Muscle of leg (tissue), 11 donors: ENCODE measurements around the gene SHROOM2. TPM values are rescaled to one million over a fixed set of nuclear protein-coding genes. Genes with fewer than 3 reads are reported as not detected.

Experiments
- DNase-seq: peaks from one replicate; pipeline ENCODE4 v3.0.0; 2013
- H3K27ac ChIP-seq: one replicate; pipeline ENCODE4 v1.5.1; 2013; ENCODE audit warnings: mild to moderate bottlenecking, low read length, control low read depth
- H3K27me3 ChIP-seq: one replicate; pipeline ENCODE4 v1.6.1; 2013; ENCODE audit warnings: low read length; ENCODE audit not compliant: control insufficient read depth, insufficient read depth
- H3K36me3 ChIP-seq: one replicate; pipeline ENCODE4 v1.6.1; 2013; ENCODE audit warnings: low read length; ENCODE audit not compliant: control insufficient read depth, insufficient read depth
- H3K4me1 ChIP-seq: one replicate; pipeline ENCODE4 v1.6.1; 2013; ENCODE audit warnings: low read length; ENCODE audit not compliant: control insufficient read depth, insufficient read depth
- H3K4me3 ChIP-seq: one replicate; pipeline ENCODE4 v1.5.1; 2013; ENCODE audit warnings: low read length, control low read depth
- H3K9me3 ChIP-seq: replicated peaks from 2 replicates; pipeline ENCODE4 v1.6.1; 2013; ENCODE audit warnings: low read depth, low read length; ENCODE audit not compliant: control insufficient read depth
- WGBS: methylation state at CpG from one replicate; pipeline ENCODE4 v1.1.5; 2013; ENCODE audit warnings: missing lambda C conversion rate; ENCODE audit not compliant: insufficient coverage; 5-methylcytosine and 5-hydroxymethylcytosine counted together
- polyA plus RNA-seq, 8 donors: library from polyadenylated mRNA; unstranded; fragments of 120-200 nt; gene quantifications; one replicate each; pipeline versions ENCODE4 v1.2.1 to v1.2.3, GENCODE V29; 2013; ENCODE audit warnings: inconsistent platforms in 1 of 8, low replicate concordance in 1 of 8; ENCODE audit not compliant: insufficient read length in 8 of 8, insufficient read depth in 1 of 8
- total RNA-seq: library from RNA; stranded (reverse); fragments of 120-200 nt; gene quantifications from one replicate; pipeline ENCODE4 v1.2.4, GENCODE V29; 2013

Gene SHROOM2
- total and polyA plus RNA-seq, 9 donors: 0.84 to 3.7 (median 1.7) TPM

GRCh38 chrX:9888953-9889470, 102.8 kb downstream of the SHROOM2 start:
- no peak for DNase-seq
- H3K4me3 ChIP-seq: no peak overlapping the region
- peaks cover 23% of the 10 kb centered on the region for H3K27me3 ChIP-seq
- no CpG with 5 or more reads among the region's 6 CpGs for WGBS
- no peaks in the 10 kb centered on the region for H3K9me3 ChIP-seq
- no peak overlapping the region for H3K27ac ChIP-seq
- H3K36me3 ChIP-seq: no peaks in the 10 kb centered on the region
- H3K4me1 ChIP-seq: peaks cover 2% of the 10 kb centered on the region

GRCh38 chrX:9890681-9891091, 104.5 kb downstream of the SHROOM2 start:
- DNase-seq: no peak
- Histone ChIP-seq H3K36me3 (no peaks in the 10 kb centered on the region), H3K4me1 (peaks cover 2% of the 10 kb centered on the region), H3K9me3 (no peaks in the 10 kb centered on the region), H3K4me3 (no peak overlapping the region), H3K27me3 (peaks cover 27% of the 10 kb centered on the region), H3K27ac (no peak overlapping the region)
- 76% methylated on average over 24 of the region's 24 CpGs for WGBS

GRCh38 chrX:9895225-9895912, 109.1 kb downstream of the SHROOM2 start:
- Histone ChIP-seq H3K36me3 (no peaks in the 10 kb centered on the region), H3K27me3 (peaks cover 35% of the 10 kb centered on the region), H3K27ac (no peak overlapping the region), H3K4me1 (peaks cover 7% of the 10 kb centered on the region), H3K4me3 (no peak overlapping the region), H3K9me3 (no peaks in the 10 kb centered on the region)
- DNase-seq: no peak
- 90% methylated on average over 32 of the region's 36 CpGs for WGBS

GRCh38 chrX:9897761-9898161, 111.5 kb downstream of the SHROOM2 start:
- H3K27ac ChIP-seq: no peak overlapping the region
- DNase-seq: peak; percentile 49
- H3K27me3 ChIP-seq: peaks cover 37% of the 10 kb centered on the region
- peaks cover 7% of the 10 kb centered on the region for H3K4me1 ChIP-seq
- H3K36me3 ChIP-seq: no peaks in the 10 kb centered on the region
- WGBS: 50% methylated on average over 4 of the region's 6 CpGs
- H3K9me3 ChIP-seq: no peaks in the 10 kb centered on the region
- H3K4me3 ChIP-seq: no peak overlapping the region

- Histone ChIP-seq H3K4me1 (peaks cover 13% of the 10 kb centered on the region), H3K9me3 (no peaks in the 10 kb centered on the region), H3K36me3 (no peaks in the 10 kb centered on the region), H3K27me3 (peaks cover 28% of the 10 kb centered on the region), H3K4me3 (no peak overlapping the region), H3K27ac (no peak overlapping the region)
- peak; percentile 73 for DNase-seq
- 38% methylated on average over 12 of the region's 17 CpGs for WGBS
These were observed 113.4 kb downstream of the SHROOM2 start for GRCh38 chrX:9899640-9900111.

GRCh38 chrX:9902656-9903055, 116.4 kb downstream of the SHROOM2 start:
- peak; percentile 32 for DNase-seq
- WGBS: 88% methylated on average over 2 of the region's 6 CpGs
- Histone ChIP-seq H3K9me3 (no peaks in the 10 kb centered on the region), H3K27ac (no peak overlapping the region), H3K27me3 (peaks cover 30% of the 10 kb centered on the region), H3K4me1 (peaks cover 13% of the 10 kb centered on the region), H3K36me3 (no peaks in the 10 kb centered on the region), H3K4me3 (no peak overlapping the region)

GRCh38 chrX:9903146-9903545, 116.9 kb downstream of the SHROOM2 start:
- Histone ChIP-seq H3K36me3 (no peaks in the 10 kb centered on the region), H3K27me3 (peaks cover 32% of the 10 kb centered on the region), H3K9me3 (no peaks in the 10 kb centered on the region), H3K4me3 (no peak overlapping the region), H3K4me1 (peaks cover 8% of the 10 kb centered on the region), H3K27ac (no peak overlapping the region)
- WGBS: 61% methylated on average over 4 of the region's 5 CpGs
- no peak for DNase-seq

GRCh38 chrX:9905288-9905687, 119.1 kb downstream of the SHROOM2 start:
- DNase-seq: no peak
- H3K4me3 ChIP-seq: no peak overlapping the region
- no peaks in the 10 kb centered on the region for H3K9me3 ChIP-seq
- H3K36me3 ChIP-seq: no peaks in the 10 kb centered on the region
- H3K27ac ChIP-seq: no peak overlapping the region
- H3K27me3 ChIP-seq: peaks cover 25% of the 10 kb centered on the region
- WGBS: 64% methylated on average over 10 of the region's 17 CpGs
- peaks cover 6% of the 10 kb centered on the region for H3K4me1 ChIP-seq

GRCh38 chrX:9905721-9906120, 119.5 kb downstream of the SHROOM2 start:
- Histone ChIP-seq H3K9me3 (no peaks in the 10 kb centered on the region), H3K4me1 (peaks cover 6% of the 10 kb centered on the region), H3K27me3 (peaks cover 25% of the 10 kb centered on the region), H3K36me3 (no peaks in the 10 kb centered on the region), H3K27ac (no peak overlapping the region), H3K4me3 (no peak overlapping the region)
- no peak for DNase-seq
- 80% methylated on average over 1 of the region's 5 CpGs for WGBS

- Histone ChIP-seq H3K36me3 (no peaks in the 10 kb centered on the region), H3K4me1 (peaks cover 6% of the 10 kb centered on the region), H3K9me3 (no peaks in the 10 kb centered on the region), H3K27me3 (peaks cover 25% of the 10 kb centered on the region), H3K4me3 (no peak overlapping the region), H3K27ac (no peak overlapping the region)
- DNase-seq: no peak
- WGBS: 79% methylated on average over 4 of the region's 10 CpGs
These were observed 120.7 kb downstream of the SHROOM2 start for GRCh38 chrX:9906919-9907318.
